MM.1S (cell line): ENCODE results near the gene ZNF439.
"Not testable (repeated sequence)": the region's sequence is repeated elsewhere in the genome, so short reads cannot be mapped to it uniquely, and the experiment has no call there.

Experiments
- DNase-seq: peaks from one replicate; pipeline ENCODE4 v3.0.0-alpha.2; 2015
- H2AFZ ChIP-seq: fragments of 300-600 bp; sonication (generic); 2 replicates; pipeline ENCODE4 v1.6.0; 2016; ENCODE audit warnings: antibody characterized with exemption, low read length
- H3F3A ChIP-seq: fragments of 300-600 bp; sonication (generic); 2 replicates; pipeline ENCODE4 v1.6.1; 2016; ENCODE audit warnings: mild to moderate bottlenecking, antibody characterized with exemption, low read length, moderate library complexity, mixed read lengths; ENCODE audit not compliant: insufficient read depth
- H3K27ac ChIP-seq: fragments of 300-600 bp; sonication (generic); 2 replicates; pipeline ENCODE4 v1.5.1; 2016; ENCODE audit warnings: mild to moderate bottlenecking, low read length
- H3K27me3 ChIP-seq: fragments of 300-600 bp; sonication (generic); replicated peaks from 2 replicates; pipeline ENCODE4 v1.6.0; 2016; ENCODE audit warnings: low read length; ENCODE audit not compliant: insufficient read depth
- H3K36me3 ChIP-seq: fragments of 300-600 bp; sonication (generic); replicated peaks from 2 replicates; pipeline ENCODE4 v1.6.1; 2016; ENCODE audit warnings: mild to moderate bottlenecking, low read length, mixed read lengths; ENCODE audit not compliant: insufficient read depth
- H3K4me1 ChIP-seq: fragments of 300-600 bp; sonication (generic); 2 replicates; pipeline ENCODE4 v1.6.1; 2016; ENCODE audit warnings: low read length, mixed read lengths
- H3K4me2 ChIP-seq: fragments of 300-600 bp; sonication (generic); 2 replicates; pipeline ENCODE4 v1.6.0; 2016; ENCODE audit warnings: low read depth, low read length
- H3K4me3 ChIP-seq: fragments of 300-600 bp; sonication (generic); 2 replicates; pipeline ENCODE4 v1.5.1; 2016; ENCODE audit warnings: low read length, mixed read lengths
- H3K79me2 ChIP-seq: fragments of 300-600 bp; sonication (generic); 2 replicates; pipeline ENCODE4 v1.6.1; 2016; ENCODE audit warnings: mixed run types, low read length, mixed read lengths
- H3K9ac ChIP-seq: fragments of 300-600 bp; sonication (generic); 2 replicates; pipeline ENCODE4 v1.6.1; 2016; ENCODE audit warnings: low read length, mixed read lengths
- H3K9me2 ChIP-seq: fragments of 300-600 bp; sonication (generic); replicated peaks from 2 replicates; pipeline ENCODE4 v1.6.1; 2016; ENCODE audit warnings: mild to moderate bottlenecking, low read length, mixed read lengths; ENCODE audit not compliant: insufficient read depth
- H3K9me3 ChIP-seq: fragments of 300-600 bp; sonication (generic); replicated peaks from 2 replicates; pipeline ENCODE4 v1.6.1; 2016; ENCODE audit warnings: mild to moderate bottlenecking, low read length, mixed read lengths; ENCODE audit not compliant: insufficient read depth
- H4K20me1 ChIP-seq: fragments of 300-600 bp; sonication (generic); 2 replicates; pipeline ENCODE4 v1.6.1; 2016; ENCODE audit warnings: mild to moderate bottlenecking, low read length, moderate library complexity, mixed read lengths; ENCODE audit not compliant: insufficient read depth
- EZH2 ChIP-seq: fragments of 300-600 bp; sonication (generic); optimal IDR thresholded peaks from 2 replicates; pipeline ENCODE3; 2017; ENCODE audit warnings: low read depth, mild to moderate bottlenecking, antibody characterized with exemption, low read length, mixed read lengths
- EZH2phosphoT487 ChIP-seq: fragments of 300-600 bp; sonication (generic); IDR thresholded peaks from 2 replicates; pipeline ENCODE4 v1.6.1; 2018; ENCODE audit warnings: antibody characterized with exemption, low read length
- TF ChIP-seq, protein P1 (sequence below): fragments of 300-600 bp; sonication (generic); IDR thresholded peaks from 2 replicates; pipeline ENCODE4 v1.5.1; 2016; ENCODE audit warnings: antibody characterized with exemption, low read length, mixed read lengths

ZNF439 gene

DNA sequence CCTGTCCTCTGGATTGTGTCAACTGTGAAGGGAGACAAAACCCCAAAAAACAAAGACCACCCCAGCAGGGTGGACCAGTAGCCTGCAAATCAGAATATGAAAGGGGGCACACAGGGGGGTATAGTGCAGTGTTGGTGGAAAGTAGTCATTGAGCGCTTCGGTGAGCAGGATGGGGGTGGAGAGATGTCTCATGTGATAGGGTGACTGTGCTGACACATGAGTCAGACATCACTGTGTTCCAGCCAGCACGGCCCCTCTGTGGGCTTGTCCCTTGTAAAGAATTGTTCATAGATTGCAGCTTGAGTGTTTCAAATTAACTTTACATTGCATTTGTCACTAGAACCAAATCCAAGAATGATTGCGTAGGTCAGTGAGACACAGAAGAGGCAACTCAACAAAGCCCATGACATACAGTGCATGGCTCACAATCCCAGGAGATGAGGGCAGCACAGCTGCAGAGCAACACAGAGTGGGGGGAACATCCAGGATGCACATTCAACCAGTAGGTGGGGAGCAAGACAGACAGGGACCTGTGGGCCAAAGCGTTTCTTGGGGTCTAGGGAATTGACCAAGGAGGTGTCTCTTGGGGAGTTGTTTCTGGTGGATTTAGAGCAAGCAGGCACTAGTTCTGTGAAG lies 26.9 kb upstream of the ZNF439 start:
- no peak overlapping the region for H3K27ac ChIP-seq
- no peaks in the 10 kb centered on the region for H3K36me3 ChIP-seq

DNA sequence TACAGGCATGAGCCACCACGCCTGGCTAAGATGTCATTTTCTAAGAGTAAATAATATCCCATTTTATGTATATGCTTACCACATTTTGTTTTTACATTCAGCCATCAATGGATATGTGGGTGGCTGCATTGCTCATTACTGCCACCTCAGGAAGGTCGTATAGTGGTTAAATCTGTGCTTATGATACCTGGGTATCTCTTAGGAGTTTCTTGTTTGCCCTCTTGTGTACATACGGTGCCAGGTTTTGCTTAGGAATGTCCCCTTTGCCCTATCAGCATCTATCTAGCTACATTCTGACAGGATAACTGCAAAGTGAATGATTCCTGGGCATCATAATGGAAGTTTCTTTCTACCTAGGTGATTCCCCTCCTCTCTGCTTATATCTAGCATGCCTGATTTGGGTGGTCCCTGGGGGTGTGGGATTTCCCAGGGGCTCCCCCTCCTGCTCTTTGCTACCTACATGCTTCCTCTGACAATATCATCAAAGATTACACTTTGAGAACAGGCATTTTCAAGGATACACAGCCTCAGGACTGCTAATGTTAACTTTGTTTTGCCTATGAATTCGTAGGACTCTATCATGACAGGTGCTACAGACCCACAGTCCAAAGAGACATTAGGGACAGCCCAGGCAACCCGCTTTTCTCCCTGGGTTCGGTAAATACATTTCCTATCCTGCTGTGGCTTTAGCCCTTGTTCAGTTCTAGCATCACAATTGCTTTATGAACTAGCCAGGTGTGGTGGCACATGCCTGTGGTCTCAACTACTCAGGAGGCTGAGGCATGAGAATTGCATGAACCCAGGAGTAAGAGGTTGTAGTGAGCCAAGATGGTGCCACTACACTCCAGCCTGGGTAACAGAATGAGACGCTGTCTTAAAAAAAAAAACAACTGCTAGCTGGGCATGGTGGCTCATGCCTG lies 19.3 kb upstream of the ZNF439 start:
- H3K9ac ChIP-seq, H3F3A ChIP-seq, H3K27me3 ChIP-seq, H3K79me2 ChIP-seq, H3K4me2 ChIP-seq, H3K36me3 ChIP-seq, H3K9me2 ChIP-seq, H4K20me1 ChIP-seq, H3K4me1 ChIP-seq, H3K4me3 ChIP-seq, H3K27ac ChIP-seq, DNase-seq, H2AFZ ChIP-seq, H3K9me3 ChIP-seq: not testable (repeated sequence)

More for the DNA sequence above, 26.9 kb upstream of the ZNF439 start:
- no peaks in the 10 kb centered on the region for H3K79me2 ChIP-seq
- no peak overlapping the region for H3K4me3 ChIP-seq
- no peak overlapping the region for H3K9ac ChIP-seq
- no peaks in the 10 kb centered on the region for H3K9me2 ChIP-seq
- H3K9me3 ChIP-seq = no peaks in the 10 kb centered on the region
- no peak overlapping the region for H3K4me2 ChIP-seq
- H3F3A ChIP-seq = no peaks in the 10 kb centered on the region
- no peaks in the 10 kb centered on the region for H3K27me3 ChIP-seq
- DNase-seq = no peak
- no peaks in the 10 kb centered on the region for H3K4me1 ChIP-seq
- no peaks in the 10 kb centered on the region for H4K20me1 ChIP-seq
- TF ChIP-seq EZH2phosphoT487 = no peak
- no peak for TF ChIP-seq EZH2
- TF ChIP-seq, protein P1, sequence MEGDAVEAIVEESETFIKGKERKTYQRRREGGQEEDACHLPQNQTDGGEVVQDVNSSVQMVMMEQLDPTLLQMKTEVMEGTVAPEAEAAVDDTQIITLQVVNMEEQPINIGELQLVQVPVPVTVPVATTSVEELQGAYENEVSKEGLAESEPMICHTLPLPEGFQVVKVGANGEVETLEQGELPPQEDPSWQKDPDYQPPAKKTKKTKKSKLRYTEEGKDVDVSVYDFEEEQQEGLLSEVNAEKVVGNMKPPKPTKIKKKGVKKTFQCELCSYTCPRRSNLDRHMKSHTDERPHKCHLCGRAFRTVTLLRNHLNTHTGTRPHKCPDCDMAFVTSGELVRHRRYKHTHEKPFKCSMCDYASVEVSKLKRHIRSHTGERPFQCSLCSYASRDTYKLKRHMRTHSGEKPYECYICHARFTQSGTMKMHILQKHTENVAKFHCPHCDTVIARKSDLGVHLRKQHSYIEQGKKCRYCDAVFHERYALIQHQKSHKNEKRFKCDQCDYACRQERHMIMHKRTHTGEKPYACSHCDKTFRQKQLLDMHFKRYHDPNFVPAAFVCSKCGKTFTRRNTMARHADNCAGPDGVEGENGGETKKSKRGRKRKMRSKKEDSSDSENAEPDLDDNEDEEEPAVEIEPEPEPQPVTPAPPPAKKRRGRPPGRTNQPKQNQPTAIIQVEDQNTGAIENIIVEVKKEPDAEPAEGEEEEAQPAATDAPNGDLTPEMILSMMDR = no peak
- no peak overlapping the region for H2AFZ ChIP-seq

DNA sequence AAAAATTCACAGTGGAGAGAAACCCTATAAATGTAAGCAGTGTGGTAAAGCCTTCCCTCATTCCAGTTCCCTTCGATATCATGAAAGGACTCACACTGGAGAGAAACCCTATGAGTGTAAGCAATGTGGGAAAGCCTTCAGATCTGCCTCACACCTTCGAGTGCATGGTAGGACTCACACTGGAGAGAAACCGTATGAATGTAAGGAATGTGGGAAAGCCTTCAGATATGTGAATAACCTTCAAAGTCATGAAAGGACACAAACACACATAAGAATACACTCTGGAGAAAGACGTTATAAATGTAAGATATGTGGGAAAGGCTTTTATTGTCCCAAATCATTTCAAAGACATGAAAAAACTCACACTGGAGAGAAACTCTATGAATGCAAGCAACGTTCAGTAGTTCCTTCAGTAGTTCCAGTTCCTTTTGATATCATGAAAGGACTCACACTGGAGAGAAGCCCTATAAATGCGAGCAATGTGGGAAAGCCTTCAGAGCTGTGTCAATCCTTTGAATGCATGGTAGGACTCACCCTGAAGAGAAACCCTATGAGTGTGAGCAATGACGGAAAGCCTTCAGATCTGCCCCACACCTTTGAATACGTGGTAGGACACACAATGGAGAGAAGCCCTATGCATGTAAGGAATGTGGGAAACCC lies 16.1 kb upstream of the ZNF439 start:
- Histone ChIP-seq H3K9me2 (no peaks in the 10 kb centered on the region), H3K79me2 (no peaks in the 10 kb centered on the region), H3K36me3 (peaks cover 8% of the 10 kb centered on the region), H3K27ac (no peak overlapping the region), H2AFZ (no peak overlapping the region), H3K4me2 (no peak overlapping the region), H4K20me1 (no peaks in the 10 kb centered on the region), H3K4me3 (no peak overlapping the region), H3K4me1 (no peaks in the 10 kb centered on the region), H3F3A (no peaks in the 10 kb centered on the region), H3K9me3 (no peaks in the 10 kb centered on the region), H3K9ac (no peak overlapping the region), H3K27me3 (no peaks in the 10 kb centered on the region)
- TF ChIP-seq EZH2phosphoT487 = no peak
- TF ChIP-seq, protein P1 = no peak
- no peak for TF ChIP-seq EZH2
- no peak for DNase-seq
